HG02678 (cell line): ENCODE measurements around the gene AGFG2.
"Not testable (repeated sequence)": the region's sequence is repeated elsewhere in the genome, so short reads cannot be mapped to it uniquely, and the experiment has no call there.

Source experiments
- ATAC-seq: cut with Tn5 transposase; IDR thresholded peaks from one replicate; pipeline ENCODE4 v1.9.1; 2021; ENCODE audit warnings: mild to moderate bottlenecking, moderate library complexity; ENCODE audit not compliant: unreplicated experiment

AGFG2 gene

GRCh38 chr7:100547872-100548271 lies 8.9 kb downstream of the AGFG2 start:
- ATAC-seq, result no peak

- ATAC-seq, result not testable (repeated sequence)
Measured at GRCh38 chr7:100548446-100548845, 9.4 kb downstream of the AGFG2 start.

- ATAC-seq, result no peak
Measured at GRCh38 chr7:100552532-100552931, 13.5 kb downstream of the AGFG2 start.

GRCh38 chr7:100553032-100553431 lies 14.0 kb downstream of the AGFG2 start:
- ATAC-seq, result no peak

GRCh38 chr7:100555701-100556100 lies 16.7 kb downstream of the AGFG2 start:
- no peak for ATAC-seq

- no peak for ATAC-seq
Measured at GRCh38 chr7:100556541-100556940, 17.5 kb downstream of the AGFG2 start.

- ATAC-seq, result no peak
Measured at GRCh38 chr7:100559127-100559526, 20.1 kb downstream of the AGFG2 start.

- ATAC-seq, result no peak
Measured at GRCh38 chr7:100561491-100562194, 22.6 kb downstream of the AGFG2 start.

GRCh38 chr7:100562195-100563099 lies 23.4 kb downstream of the AGFG2 start:
- ATAC-seq, result no peak

- no peak for ATAC-seq
Measured at GRCh38 chr7:100563100-100563564, 24.1 kb downstream of the AGFG2 start.

- ATAC-seq, result no peak
Measured at GRCh38 chr7:100563809-100564400, 24.9 kb downstream of the AGFG2 start.

- ATAC-seq, result not testable (repeated sequence)
Measured at GRCh38 chr7:100564405-100564804, 25.4 kb downstream of the AGFG2 start.

- no peak for ATAC-seq
Measured at GRCh38 chr7:100565133-100565571, 26.1 kb downstream of the AGFG2 start.

- no peak for ATAC-seq
Measured at GRCh38 chr7:100566018-100566531, 27.1 kb downstream of the AGFG2 start.

GRCh38 chr7:100567031-100567730 lies 28.2 kb downstream of the AGFG2 start:
- ATAC-seq, result no peak

GRCh38 chr7:100567751-100568175 lies 28.8 kb downstream of the AGFG2 start:
- no peak for ATAC-seq

- ATAC-seq, result no peak
Measured at GRCh38 chr7:100568176-100568895, 29.3 kb downstream of the AGFG2 start.

GRCh38 chr7:100568896-100569844 lies 30.2 kb downstream of the AGFG2 start:
- ATAC-seq, result no peak
